NB4 (cell line): ENCODE data around the gene STX1A.

Source experiments
- CTCF ChIP-seq: IDR thresholded peaks from one replicate; pipeline ENCODE4 v1.5.1; 2012; ENCODE audit warnings: low read depth, low read length
- MYC ChIP-seq: IDR thresholded peaks from 2 replicates; pipeline ENCODE4 v1.6.1; 2011; ENCODE audit warnings: low read depth, low read length
- POLR2A ChIP-seq: IDR thresholded peaks from 2 replicates; pipeline ENCODE4 v1.6.1; 2011; ENCODE audit warnings: mild to moderate bottlenecking; ENCODE audit not compliant: insufficient read length; ENCODE audit errors: extremely low read depth

GRCh38 chr7:73683788-73684693 is 35.4 kb downstream of the STX1A start:
- TF ChIP-seq CTCF (no peak), POLR2A (no peak), MYC (no peak)
